ENCODE data around the gene KIAA1191. TPM values are rescaled to one million over a fixed set of nuclear protein-coding genes. Genes with fewer than 3 reads are reported as not detected.
A peak's percentile ranks its signal among the peaks of the same experiment; 100 is the strongest.

Gene KIAA1191
- total RNA-seq, 1 donor from 2014 or later = 88.0 TPM

Small RNAs within 50 kb of the gene (microRNA-seq; reads per million reads assigned to microRNA genes)
- 6.6 reads per million, percentile 25 among the genes with 10 or more reads in this experiment for gene MIR1271

Other genes starting within 250 kb of the KIAA1191 start
- 15.2 and 34.0 TPM in 2 replicates for gene SIMC1, start 123.3 kb downstream of the KIAA1191 start, total RNA-seq (ENCODE audit: low replicate concordance)
- 12.4 and 23.4 TPM in 2 replicates for gene ARL10, start 3.7 kb upstream of the KIAA1191 start, total RNA-seq (ENCODE audit: low replicate concordance)
- 42.5 and 44.7 TPM in 2 replicates for gene NOP16, start 26.8 kb upstream of the KIAA1191 start, total RNA-seq (ENCODE audit: low replicate concordance)
- 88.3 and 118 TPM in 2 replicates for gene HIGD2A, start 27.0 kb upstream of the KIAA1191 start, total RNA-seq (ENCODE audit: low replicate concordance)
- 38.1 and 71.3 TPM in 2 replicates for gene CLTB, start 54.8 kb upstream of the KIAA1191 start, total RNA-seq (ENCODE audit: low replicate concordance)
- 42.0 and 46.5 TPM in 2 replicates for gene FAF2, start 86.6 kb upstream of the KIAA1191 start, total RNA-seq (ENCODE audit: low replicate concordance)
- 85.8 and 103 TPM in 2 replicates for gene RNF44, start 175.6 kb upstream of the KIAA1191 start, total RNA-seq (ENCODE audit: low replicate concordance)
- 4.1 TPM in 2 replicates for gene CDHR2, start 187.6 kb upstream of the KIAA1191 start, total RNA-seq (ENCODE audit: low replicate concordance)
- gene GPRIN1, start 248.4 kb upstream of the KIAA1191 start, total RNA-seq (ENCODE audit: low replicate concordance) = 3.3 and 6.0 TPM in 2 replicates